HG02763 (cell line): ENCODE results near the gene TIGD3.

ENCODE experiments used
- ATAC-seq: cut with Tn5 transposase; IDR thresholded peaks from one replicate; pipeline ENCODE4 v1.9.1; 2021; ENCODE audit warnings: mild to moderate bottlenecking, moderate library complexity; ENCODE audit not compliant: unreplicated experiment

TIGD3 gene

DNA sequence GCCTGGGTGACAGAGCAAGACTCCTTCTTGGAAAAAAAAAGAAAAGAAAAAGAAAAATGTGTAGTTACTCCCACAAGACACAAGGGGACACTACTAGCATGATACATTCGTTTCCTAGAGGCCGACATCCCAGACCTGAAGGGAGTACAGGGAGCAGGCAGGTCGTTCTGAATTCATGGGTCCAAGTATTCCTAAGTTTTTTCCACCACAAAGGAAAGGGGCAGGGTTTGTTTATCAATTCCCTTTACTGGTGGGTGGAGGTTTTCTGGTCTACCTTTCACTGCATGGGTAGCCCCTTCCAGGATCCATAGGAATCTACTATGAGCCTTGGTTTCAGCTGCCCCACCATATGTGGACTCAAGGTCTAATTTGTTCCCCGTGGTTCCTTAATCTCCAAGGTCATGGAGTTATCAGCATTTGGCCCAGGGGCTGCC, 11.8 kb downstream of the TIGD3 start:
- ATAC-seq: no peak

DNA sequence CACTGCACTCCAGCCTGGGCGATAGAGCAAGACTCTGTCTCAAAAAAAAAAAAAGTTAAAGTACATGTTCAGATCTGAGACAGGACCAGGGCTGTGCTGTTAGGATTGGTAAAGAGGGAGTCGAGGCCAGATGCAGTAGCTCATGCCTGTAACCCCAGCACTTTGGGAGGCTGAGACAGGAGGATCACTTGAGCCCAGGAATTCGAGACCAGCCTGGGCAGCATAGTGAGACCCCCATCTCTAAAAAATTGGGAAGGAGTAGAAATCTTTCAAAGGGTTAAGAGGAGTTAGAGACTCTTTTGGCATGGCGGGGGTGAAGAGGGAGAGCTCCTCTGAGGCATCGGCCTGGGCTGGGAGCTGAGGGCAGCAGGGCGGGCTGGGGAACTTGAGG, 16.1 kb downstream of the TIGD3 start:
- no peak for ATAC-seq

DNA sequence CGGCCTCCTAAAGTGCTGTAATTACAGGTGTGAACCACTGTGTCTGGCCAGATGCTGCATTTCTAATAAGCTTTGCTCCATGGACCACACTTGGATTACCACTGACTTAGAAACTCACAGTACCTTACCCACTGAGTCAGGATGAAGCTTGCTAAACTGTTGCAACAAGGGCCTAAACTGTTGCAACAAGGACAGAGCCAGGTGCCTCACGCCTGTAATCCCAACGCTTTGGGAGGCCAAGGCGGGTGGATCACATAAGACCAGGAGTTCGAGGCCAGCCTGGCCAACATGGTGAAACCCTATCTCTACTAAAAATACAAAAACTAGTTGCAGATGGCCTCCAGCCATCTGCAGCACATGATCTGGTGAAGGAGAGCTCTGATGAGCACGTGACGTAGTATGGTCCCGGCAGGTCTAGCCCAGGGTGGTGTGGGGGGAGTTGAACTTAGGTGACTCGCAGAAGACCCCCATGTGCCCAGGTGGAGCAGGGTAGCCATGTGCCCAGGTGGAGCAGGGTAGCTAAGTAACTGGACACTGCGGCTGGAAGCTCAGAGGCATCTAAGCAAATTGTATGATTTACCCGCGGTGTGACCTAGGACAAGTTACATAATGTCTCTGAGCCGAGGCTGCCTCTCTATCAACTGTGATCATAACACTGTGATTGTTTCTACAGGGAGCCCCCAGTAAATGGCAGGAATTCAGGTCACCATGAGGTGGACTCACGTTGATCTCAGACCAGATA, 19.5 kb downstream of the TIGD3 start:
- ATAC-seq: no peak

DNA sequence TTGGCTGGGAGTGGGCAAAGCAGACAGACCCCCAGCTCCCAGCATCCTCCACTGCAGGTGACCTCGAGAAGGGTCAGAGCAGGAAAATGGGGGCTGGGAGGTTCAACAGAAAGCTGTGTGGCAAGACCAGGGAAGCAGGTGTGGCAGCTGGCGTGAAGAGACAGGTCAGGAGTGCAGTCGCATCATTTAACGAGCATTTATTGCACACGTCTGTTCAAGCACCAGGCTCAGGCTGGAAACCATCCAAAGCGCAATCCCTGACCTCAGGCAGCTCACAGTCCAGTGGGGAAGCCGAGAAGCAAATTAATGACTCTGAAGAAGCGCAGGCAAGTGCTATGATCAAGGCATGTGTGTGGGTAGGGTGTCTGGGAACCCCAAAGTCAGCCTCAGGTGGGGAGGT, 20.5 kb downstream of the TIGD3 start:
- no peak for ATAC-seq

DNA sequence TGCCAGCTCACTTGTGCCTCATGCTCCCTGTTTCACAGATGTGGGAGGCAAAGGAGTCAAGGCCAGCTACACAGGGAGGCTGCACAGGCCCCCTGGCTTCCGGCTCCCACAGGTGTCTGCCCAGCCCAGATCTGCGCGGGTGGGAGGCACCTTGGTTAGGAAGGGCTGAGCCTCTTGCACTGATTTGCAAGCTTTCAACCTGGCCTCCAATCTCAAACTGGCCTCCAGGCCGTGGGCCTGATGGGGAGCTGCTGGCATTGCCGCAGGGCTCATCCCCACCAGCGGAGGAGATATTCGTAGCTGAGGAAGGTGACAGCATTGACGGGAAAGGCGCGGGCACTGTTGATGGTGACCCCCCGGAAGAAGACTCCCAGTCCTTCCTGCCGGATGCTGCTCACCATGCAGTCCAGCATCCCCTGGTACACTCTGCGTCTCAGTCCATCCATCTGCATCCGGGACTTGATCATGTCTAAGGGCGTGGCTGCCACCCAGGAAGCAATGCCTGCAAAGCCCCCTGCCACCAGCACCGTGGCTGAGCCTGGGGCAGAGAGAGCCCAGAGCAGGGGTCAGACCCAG, 21.7 kb downstream of the TIGD3 start:
- ATAC-seq: no peak

DNA sequence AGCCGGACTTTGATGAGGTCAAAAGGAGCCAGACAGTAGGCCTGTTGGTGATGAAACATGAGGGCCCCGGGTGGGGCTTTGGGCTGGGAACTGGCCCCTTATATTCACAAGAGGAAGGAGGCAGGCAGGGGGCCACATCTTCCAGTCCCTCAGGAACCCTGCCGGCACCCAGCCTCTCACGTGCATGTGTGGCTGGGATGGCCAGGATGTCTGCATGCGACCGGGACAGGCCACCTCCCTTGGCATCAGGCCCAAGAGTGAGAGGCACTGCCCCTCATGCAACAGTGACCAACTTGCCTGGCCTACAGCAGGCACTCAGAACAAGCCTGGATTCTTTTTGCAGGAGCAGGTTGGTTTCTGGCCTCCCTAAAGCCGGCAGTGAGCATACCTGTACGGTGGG, 22.5 kb downstream of the TIGD3 start:
- ATAC-seq: no peak

DNA sequence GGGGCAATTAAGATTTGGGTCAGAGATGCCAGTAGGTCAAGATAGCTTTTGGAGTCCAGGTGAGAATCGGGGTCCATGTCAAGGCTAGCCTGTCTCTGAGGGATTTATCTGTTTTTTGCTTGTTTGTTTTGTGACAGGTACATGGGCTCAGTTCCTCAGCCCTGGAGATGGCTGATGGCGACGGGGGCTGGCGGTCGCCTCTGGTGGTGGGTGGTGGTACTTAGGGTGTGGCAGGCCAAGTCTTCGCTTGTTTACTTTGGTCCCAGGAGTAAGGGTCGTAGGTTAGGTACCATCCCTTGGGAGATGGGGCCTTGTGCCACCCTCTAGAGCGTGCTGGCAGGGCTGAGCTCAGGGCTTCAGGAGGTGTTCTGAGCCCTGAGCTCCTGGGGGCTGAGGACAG, 23.2 kb downstream of the TIGD3 start:
- no peak for ATAC-seq

DNA sequence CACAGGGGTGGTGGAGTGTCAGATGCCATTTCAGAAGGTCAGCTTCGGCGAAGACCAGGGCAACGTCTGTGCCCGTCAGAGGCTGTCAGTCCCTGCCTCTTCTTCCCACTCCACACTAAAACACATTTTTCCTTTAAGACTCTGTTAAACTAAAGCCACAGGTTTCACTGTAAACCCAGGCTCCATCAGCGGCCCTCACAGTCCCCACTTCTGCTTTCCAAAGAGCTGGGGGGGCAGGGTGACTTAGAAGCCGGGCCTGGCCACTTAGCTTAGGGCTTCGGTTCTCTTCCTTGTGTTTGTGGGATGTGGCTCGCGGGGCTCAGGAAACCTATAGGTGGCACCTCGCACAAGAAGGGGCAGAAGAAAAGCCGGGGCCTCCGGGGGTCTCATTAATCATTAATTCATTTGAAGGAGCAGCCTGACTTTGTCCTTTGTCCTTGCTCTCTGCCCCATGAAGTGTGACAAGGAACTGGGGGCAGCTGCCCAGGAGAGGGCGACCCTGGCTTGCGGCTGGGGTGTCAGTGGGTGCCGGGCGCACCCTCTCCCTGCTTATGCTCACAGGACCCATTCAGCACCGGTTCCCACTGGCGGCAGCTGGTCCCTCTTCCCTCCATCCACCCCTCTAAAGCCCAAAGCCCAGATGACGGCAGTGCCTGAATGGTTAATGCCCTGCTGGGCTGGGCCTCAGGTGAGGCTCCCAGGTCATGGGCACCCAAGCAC, 23.8 kb downstream of the TIGD3 start:
- ATAC-seq: no peak

DNA sequence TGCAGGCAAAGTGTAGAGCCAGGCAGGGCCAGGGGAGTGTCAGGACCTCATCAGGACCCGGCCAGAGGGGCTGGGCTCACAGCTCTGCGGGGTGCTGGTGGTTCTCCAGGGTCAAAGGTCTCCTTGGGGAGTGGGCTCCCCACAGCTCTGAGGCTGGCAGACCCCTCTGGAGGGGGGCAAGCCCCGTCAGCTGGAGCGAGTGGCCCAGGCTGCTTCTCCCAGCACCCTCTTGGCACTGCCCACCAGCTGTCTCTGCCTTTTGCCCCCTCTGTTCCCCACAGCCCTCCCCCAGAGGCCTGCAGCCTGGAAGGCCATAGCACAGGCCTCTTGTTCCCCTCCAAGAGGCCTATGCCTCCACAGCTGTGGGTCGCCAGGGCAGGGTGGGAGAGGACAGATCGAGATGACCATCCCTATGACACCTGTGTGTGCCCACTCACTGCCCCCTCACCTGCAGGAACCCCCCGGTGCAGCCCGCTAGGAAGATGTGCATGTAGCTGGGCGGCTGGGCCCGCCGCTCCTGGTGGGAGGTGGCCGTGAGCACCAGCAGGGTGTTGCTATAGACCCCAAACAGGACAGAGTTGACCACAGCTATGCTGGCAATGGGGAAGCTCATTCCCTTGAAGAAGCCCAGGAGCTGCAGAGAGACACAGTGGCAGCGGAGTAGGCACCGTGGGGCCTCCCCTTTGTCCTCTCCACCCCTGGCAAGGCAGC, 24.5 kb downstream of the TIGD3 start:
- ATAC-seq: no peak

- no peak for ATAC-seq
Observed at GRCh38 chr11:65379698-65380459, 25.3 kb downstream of the TIGD3 start.

- ATAC-seq: no peak
Observed at GRCh38 chr11:65380460-65381119, 26.0 kb downstream of the TIGD3 start.

DNA sequence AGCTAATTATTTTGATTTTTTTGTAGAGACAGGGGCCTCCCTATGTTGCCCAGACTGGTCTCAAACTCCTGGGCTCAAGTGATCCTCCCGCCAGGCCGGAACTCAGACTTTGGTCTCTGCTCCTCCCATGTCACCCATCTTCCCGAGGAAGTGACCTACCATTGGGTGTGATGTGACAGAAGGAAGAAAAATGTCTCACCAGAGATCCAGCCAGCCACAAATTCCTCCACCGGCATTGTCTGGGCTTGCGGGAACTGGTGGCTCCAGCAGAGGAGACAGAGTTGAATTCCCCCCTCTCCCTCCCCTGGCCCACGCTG, 27.1 kb downstream of the TIGD3 start:
- ATAC-seq: peak; percentile 1

DNA sequence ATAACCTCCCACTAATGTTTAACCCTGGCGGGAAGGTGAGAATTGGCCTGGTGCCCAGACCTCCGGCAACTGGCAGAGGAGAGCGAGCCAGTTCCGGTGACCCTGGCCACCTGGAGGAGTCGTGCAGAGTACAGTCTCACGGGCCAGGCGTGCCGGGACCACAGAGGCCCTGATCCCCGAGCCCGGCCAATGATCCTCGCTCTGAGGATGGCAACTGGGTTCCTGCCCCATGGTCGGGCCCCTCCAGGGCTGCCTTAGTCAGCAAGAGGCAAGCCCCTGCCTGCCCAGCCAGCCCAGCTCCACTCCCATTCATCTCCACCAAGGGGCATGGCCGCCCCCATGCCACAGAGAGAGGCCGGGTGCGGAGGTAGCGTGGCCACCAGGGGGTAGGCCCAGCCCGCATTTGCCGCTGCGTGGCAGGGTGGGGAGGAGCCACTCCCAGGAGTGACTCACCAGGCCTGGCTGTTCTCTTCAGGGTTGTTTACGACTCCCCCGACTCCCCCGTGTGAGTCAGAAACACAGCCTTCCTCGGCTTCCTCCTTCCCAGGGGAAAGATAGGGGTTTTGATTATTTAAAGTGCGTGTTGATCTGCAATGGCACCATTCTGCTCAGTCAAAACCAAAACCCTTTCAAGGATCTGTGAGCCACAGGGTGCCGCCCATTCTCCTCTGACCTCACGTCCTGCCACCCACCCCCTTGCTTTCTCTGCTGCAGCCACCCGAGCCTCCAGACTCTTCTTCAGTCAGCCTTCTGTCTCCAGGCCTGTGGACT, 27.7 kb downstream of the TIGD3 start, which contains the start of gene SLC25A45:
SLC25A45 (minus strand) TSS at position 614 of the 771 bp plus-strand sequence. CDS start 695 bp downstream, outside the sequence.
- peak; percentile 52 for ATAC-seq

GRCh38 chr11:65382804-65383368, 28.3 kb downstream of the TIGD3 start:
- ATAC-seq: no peak

DNA sequence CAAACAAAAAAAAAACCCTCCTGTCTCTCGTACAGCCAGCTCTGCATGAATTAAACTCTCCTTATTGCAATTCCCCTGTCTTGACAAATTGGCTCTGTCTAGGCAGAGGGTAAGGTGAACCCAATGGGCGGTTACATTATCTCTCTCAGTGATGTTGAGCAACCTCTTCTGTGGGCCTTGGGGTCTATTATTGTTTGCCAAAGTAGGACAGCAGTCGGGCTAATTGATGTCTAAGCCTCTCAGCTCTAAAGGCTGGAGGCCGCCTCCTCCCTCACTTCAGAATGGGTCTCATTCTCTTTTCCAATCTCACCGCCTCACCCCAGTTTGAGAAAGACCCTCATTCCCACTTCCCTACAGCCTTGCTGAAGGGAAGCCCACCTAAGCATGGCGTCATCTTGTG, 29.2 kb downstream of the TIGD3 start:
- no peak for ATAC-seq

- no peak for ATAC-seq
Observed at GRCh38 chr11:65384301-65384889, 29.8 kb downstream of the TIGD3 start.

DNA sequence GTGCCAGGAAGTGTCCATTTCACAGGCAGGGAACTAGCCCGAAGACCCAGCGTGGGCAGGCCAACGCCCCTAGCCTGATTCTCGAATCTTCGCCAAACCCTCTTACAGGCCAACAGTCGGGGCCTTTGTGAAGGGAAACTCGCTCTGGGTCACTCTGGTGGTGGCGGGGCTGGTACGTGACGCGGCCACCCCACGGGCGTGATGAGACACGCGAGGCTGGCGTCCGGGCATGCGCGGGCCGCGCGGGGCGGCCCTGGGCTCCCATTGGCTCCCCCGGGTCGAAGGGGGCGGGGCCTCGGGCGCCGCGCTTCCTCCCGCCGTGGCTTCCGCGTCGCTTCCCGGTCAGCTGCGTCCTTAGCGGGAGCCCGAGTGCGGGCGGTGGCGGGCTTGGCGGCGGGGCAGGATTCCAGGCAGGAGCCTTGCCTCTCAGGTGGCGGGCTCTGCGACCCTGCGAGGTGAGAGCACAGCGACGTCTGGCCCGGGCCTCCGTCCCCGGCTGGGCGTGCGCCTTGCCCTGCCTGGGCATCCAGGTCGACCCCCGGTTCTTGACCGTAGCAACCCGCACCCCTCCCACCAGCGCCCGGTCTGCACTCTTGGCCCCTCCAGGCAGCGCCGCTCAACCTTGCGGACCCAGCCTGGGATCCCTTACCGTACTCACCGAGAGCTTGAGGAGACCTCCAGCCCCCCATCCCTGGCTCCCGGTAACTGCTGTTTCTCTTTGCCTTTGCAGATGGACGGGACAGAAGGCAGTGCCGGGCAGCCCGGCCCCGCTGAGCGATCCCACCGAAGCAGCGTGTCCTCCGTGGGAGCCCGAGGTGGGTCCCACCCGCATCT, 32.0 kb downstream of the TIGD3 start, which contains the start of gene FRMD8:
FRMD8 (plus strand) TSS at position 331 of the 834 bp plus-strand sequence; CDS start at position 731, 400 bp downstream.
- peak; percentile 40 for ATAC-seq

DNA sequence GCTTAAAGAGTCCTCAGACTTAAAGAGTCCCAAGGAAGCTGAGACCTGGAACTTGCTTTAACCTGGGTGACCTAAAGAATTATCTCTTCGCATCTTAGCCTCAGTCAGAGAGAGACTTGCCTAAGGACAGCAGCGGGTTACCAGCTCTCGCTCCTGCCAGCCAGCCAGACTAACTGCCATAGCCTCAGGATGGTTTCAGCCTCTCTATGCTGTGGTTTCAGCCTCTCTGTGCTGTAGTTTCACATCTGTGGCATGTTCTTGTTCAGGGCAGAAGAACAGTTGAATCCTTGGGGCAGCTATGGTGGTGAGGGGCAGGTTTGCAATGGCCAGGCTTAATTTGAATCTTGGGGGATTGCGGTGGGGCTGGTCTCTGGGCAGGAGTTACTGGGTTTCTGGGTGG, 34.2 kb downstream of the TIGD3 start:
- ATAC-seq: no peak
